NCI-H2029 (cell line): Measurements from ENCODE around the gene DDC.
"Not testable (repeated sequence)": the region's sequence is repeated elsewhere in the genome, so short reads cannot be mapped to it uniquely, and the experiment has no call there.

Source experiments
- DNase-seq: peaks from one replicate; lab custom pipeline; 2025; lab: John Stamatoyannopoulos, UW

Gene DDC

GRCh38 chr7:50589364-50589763, 24.2 kb upstream of the DDC start:
- DNase-seq = no peak

GRCh38 chr7:50588937-50589336, 23.7 kb upstream of the DDC start:
- no peak for DNase-seq

- no peak for DNase-seq
These were observed 22.5 kb upstream of the DDC start for GRCh38 chr7:50587737-50588136.

GRCh38 chr7:50584793-50585408, 19.7 kb upstream of the DDC start:
- no peak for DNase-seq

- DNase-seq = no peak
These were observed 19.2 kb upstream of the DDC start for GRCh38 chr7:50584386-50584785.

- DNase-seq = not testable (repeated sequence)
These were observed 18.1 kb upstream of the DDC start for GRCh38 chr7:50583295-50583694.

GRCh38 chr7:50582271-50582670, 17.1 kb upstream of the DDC start:
- not testable (repeated sequence) for DNase-seq

- not testable (repeated sequence) for DNase-seq
These were observed 15.5 kb upstream of the DDC start for GRCh38 chr7:50580666-50581065.

- DNase-seq = no peak
These were observed 14.9 kb upstream of the DDC start for GRCh38 chr7:50580057-50580456.

- DNase-seq = not testable (repeated sequence)
These were observed 12.9 kb upstream of the DDC start for GRCh38 chr7:50578105-50578504.

GRCh38 chr7:50577569-50577968, 12.4 kb upstream of the DDC start:
- no peak for DNase-seq

- DNase-seq = not testable (repeated sequence)
These were observed 11.2 kb upstream of the DDC start for GRCh38 chr7:50576388-50576787.

- no peak for DNase-seq
These were observed 2.6 kb upstream of the DDC start for GRCh38 chr7:50567715-50568261.

GRCh38 chr7:50565977-50566376, 772 bp upstream of the DDC start:
- DNase-seq = no peak

GRCh38 chr7:50565559-50565916, 333 bp upstream of the DDC start:
- DNase-seq = no peak

- DNase-seq = no peak
These were observed 1.0 kb downstream of the DDC start for GRCh38 chr7:50564171-50564570.

GRCh38 chr7:50562136-50562535, 3.1 kb downstream of the DDC start:
- no peak for DNase-seq

- peak; percentile 73 for DNase-seq
These were observed 4.3 kb downstream of the DDC start for GRCh38 chr7:50560865-50561351.

GRCh38 chr7:50559881-50560280, 5.3 kb downstream of the DDC start:
- DNase-seq = no peak

- peak; percentile 91 for DNase-seq
These were observed 6.7 kb downstream of the DDC start for GRCh38 chr7:50558294-50559053.

GRCh38 chr7:50557099-50557498, 8.1 kb downstream of the DDC start:
- DNase-seq = no peak

- no peak for DNase-seq
These were observed 8.8 kb downstream of the DDC start for GRCh38 chr7:50556247-50556991.
